Measurements from ENCODE around the gene ZNF561. TPM values are rescaled to one million over a fixed set of nuclear protein-coding genes. Genes with fewer than 3 reads are reported as not detected.
"Not testable (repeated sequence)": the region's sequence is repeated elsewhere in the genome, so short reads cannot be mapped to it uniquely, and the experiment has no call there.

The ZNF561 gene
- total and polyA plus RNA-seq, 2 experiments from 2014 or later, result 32.0 to 35.4 TPM

GRCh38 chr19:9608912-9609311 is 12.1 kb downstream of the ZNF561 start:
- Histone ChIP-seq H3K27ac (no peak overlapping the region), H3K36me3 (peaks cover 54% of the 10 kb centered on the region), H3K9me3 (ENCODE audit: low read depth) (no peaks in the 10 kb centered on the region), H3K4me3 (no peak overlapping the region), H3K4me1 (ENCODE audit: low read depth) (no peaks in the 10 kb centered on the region), H3K27me3 (no peaks in the 10 kb centered on the region)
- no peak for DNase-seq (ENCODE audit: low read depth in 1 of 2, low spot score in 1 of 2)
- no peak for TF ChIP-seq CTCF (IDR thresholded peaks at IDR 0.05; ENCODE audit: low read depth, low read length)

GRCh38 chr19:9597027-9597426 is 24.0 kb downstream of the ZNF561 start:
- Histone ChIP-seq H3K9me3 (ENCODE audit: low read depth) (no peaks in the 10 kb centered on the region), H3K36me3 (no peaks in the 10 kb centered on the region), H3K27me3 (no peaks in the 10 kb centered on the region), H3K27ac (no peak overlapping the region), H3K4me1 (ENCODE audit: low read depth) (no peaks in the 10 kb centered on the region), H3K4me3 (no peak overlapping the region)
- no peak for TF ChIP-seq CTCF (IDR thresholded peaks at IDR 0.05; ENCODE audit: low read depth, low read length)
- DNase-seq (ENCODE audit: low read depth in 1 of 2, low spot score in 1 of 2), result peak in 1 of 2 donors; percentile 73

GRCh38 chr19:9586764-9587163 is 34.3 kb downstream of the ZNF561 start:
- Histone ChIP-seq H3K9me3 (ENCODE audit: low read depth) (no peaks in the 10 kb centered on the region), H3K4me3 (no peak overlapping the region), H3K36me3 (no peaks in the 10 kb centered on the region), H3K4me1 (ENCODE audit: low read depth) (peaks cover 8% of the 10 kb centered on the region), H3K27ac (no peak overlapping the region), H3K27me3 (no peaks in the 10 kb centered on the region)
- DNase-seq (ENCODE audit: low read depth in 1 of 2, low spot score in 1 of 2), result peak; percentile 75
- TF ChIP-seq CTCF (IDR thresholded peaks at IDR 0.05; ENCODE audit: low read depth, low read length), result peak; percentile 74

- peak within 1 kb of the TSS; percentile 74 for H3K27ac ChIP-seq
These were observed 36.8 kb downstream of the ZNF561 start, which contains the start of gene ZNF121 for GRCh38 chr19:9584073-9584833. Gene ZNF121 (minus strand): TSS chr19:9584504. CDS start chr19:9568097, 16,407 bp downstream.

GRCh38 chr19:9582081-9582725 is 38.8 kb downstream of the ZNF561 start:
- DNase-seq (ENCODE audit: low read depth in 1 of 2, low spot score in 1 of 2); H3K4me1 ChIP-seq (ENCODE audit: low read depth); H3K27me3 ChIP-seq; H3K36me3 ChIP-seq; H3K9me3 ChIP-seq (ENCODE audit: low read depth): not testable (repeated sequence)
- Histone ChIP-seq H3K27ac (peak overlapping the region; percentile 64), H3K4me3 (peak overlapping the region; percentile 60)

More at GRCh38 chr19:9584073-9584833, 36.8 kb downstream of the ZNF561 start, which contains the start of gene ZNF121:
- Histone ChIP-seq H3K36me3 (no peaks in the 10 kb centered on the region), H3K27me3 (no peaks in the 10 kb centered on the region), H3K9me3 (ENCODE audit: low read depth) (no peaks in the 10 kb centered on the region), H3K4me1 (ENCODE audit: low read depth) (peaks cover 8% of the 10 kb centered on the region), H3K4me3 (peak within 1 kb of the TSS; percentile 60)
- peak; percentile 86 to 92 for DNase-seq (ENCODE audit: low read depth in 1 of 2, low spot score in 1 of 2)
- TF ChIP-seq CTCF (IDR thresholded peaks at IDR 0.05; ENCODE audit: low read depth, low read length), result no peak

- no peak overlapping the region for H3K4me3 ChIP-seq
- H3K27ac ChIP-seq, result peak overlapping the region; percentile 64
These were observed 40.3 kb downstream of the ZNF561 start for GRCh38 chr19:9580728-9581127.

More at GRCh38 chr19:9580728-9581127, 40.3 kb downstream of the ZNF561 start:
- Histone ChIP-seq H3K27me3 (no peaks in the 10 kb centered on the region), H3K9me3 (ENCODE audit: low read depth) (no peaks in the 10 kb centered on the region), H3K4me1 (ENCODE audit: low read depth) (peaks cover 8% of the 10 kb centered on the region), H3K36me3 (no peaks in the 10 kb centered on the region)
- DNase-seq (ENCODE audit: low read depth in 1 of 2, low spot score in 1 of 2), result no peak
- TF ChIP-seq CTCF (IDR thresholded peaks at IDR 0.05; ENCODE audit: low read depth, low read length), result no peak
